Activated CD4-positive, alpha-beta T cell treated with anti-CD3 and anti-CD28 coated beads for 48 hours (primary cell): Measurements from ENCODE around the gene CHMP6.
A peak's percentile ranks its signal among the peaks of the same experiment; 100 is the strongest.

Experiments
- DNase-seq: peaks from one replicate; pipeline ENCODE4 v3.0.0-alpha.2; 2020

CHMP6 gene

GRCh38 chr17:80956321-80957190 lies 35.1 kb upstream of the CHMP6 start:
- no peak for DNase-seq

- DNase-seq = no peak
Observed at GRCh38 chr17:80957461-80957941, 34.1 kb upstream of the CHMP6 start.

GRCh38 chr17:80959330-80960036 lies 32.2 kb upstream of the CHMP6 start:
- DNase-seq = no peak

GRCh38 chr17:80960037-80960796 lies 31.4 kb upstream of the CHMP6 start:
- no peak for DNase-seq

GRCh38 chr17:80960797-80961452 lies 30.7 kb upstream of the CHMP6 start:
- DNase-seq = no peak

DNA sequence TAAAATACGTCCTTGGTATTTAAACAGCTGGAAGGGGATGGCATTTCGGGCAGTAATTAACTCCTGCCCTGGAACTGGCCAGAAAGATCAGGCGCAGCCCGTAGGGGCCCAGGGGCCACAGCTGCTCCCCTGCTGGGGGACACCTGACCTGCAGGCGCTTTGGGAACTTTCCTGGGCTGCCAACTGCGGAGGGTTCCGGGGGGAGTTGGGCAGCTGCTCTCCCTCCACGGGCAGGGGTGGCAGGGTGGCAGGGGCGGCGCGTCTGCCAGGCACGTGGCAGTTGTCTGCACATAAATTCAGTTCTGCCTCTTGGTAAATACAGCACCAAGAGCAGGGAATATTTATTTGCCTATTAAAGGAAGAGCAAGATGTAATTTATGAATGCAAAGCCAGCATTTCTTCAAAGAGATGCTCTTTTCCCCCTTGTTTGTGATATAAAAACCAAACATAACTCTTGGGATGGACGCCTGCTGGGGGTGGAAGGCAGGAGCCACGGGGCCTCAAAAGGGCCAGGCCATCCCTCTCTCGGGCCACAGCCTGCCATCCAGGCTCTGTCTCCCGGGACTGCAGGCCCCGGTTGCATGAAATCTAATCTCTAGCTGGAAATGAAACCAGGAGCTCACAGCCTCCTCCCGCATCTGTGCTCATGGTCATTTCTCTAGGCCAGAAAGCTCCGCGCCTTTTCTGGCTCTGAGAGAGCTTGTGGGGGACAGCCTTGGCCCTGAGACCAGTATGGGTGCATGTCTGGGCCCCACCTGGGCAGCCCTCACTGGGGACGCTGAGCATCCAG lies 29.9 kb upstream of the CHMP6 start:
- DNase-seq = no peak

DNA sequence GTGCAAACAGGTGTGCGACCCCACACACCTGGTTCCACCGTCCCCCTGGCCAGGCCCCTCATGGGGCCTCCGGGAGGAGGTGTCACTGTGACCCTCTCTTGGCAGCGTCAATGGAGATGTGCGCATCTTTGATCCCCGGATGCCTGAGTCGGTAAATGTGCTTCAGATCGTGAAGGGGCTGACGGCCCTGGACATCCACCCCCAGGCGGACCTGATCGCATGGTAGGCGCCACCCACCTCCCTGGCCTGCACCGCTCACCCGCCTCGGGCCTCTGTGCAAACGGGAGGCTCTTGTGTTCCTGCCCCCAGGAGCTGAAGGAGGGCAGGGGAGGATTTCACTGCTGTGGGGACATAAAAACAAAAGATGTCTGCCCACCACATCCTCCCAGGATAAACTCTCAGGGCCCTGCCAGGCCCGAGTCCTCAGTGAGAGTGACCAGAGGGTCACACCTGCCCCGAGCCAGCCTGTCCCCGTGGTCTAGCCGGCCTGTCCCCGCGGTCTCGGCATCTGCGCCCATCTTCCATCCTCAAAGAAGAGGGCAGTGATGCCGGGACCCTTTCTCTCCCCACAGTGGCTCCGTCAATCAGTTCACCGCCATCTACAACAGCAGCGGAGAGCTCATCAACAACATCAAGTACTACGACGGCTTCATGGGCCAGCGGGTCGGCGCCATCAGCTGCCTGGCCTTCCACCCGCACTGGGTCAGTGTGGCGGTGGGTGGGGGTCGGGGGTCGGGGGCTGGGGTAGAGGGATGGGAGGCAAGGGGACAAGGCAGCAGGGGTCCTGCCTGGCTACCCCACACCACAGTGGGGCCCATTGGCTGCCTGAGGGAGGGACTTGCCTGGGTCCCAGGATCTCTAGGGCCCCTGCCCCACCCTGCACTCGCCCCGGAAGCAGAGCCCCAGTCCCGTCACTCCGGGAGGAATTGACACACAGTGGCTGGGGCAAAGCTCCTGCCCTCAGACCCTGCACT lies 29.0 kb upstream of the CHMP6 start:
- DNase-seq = no peak

DNA sequence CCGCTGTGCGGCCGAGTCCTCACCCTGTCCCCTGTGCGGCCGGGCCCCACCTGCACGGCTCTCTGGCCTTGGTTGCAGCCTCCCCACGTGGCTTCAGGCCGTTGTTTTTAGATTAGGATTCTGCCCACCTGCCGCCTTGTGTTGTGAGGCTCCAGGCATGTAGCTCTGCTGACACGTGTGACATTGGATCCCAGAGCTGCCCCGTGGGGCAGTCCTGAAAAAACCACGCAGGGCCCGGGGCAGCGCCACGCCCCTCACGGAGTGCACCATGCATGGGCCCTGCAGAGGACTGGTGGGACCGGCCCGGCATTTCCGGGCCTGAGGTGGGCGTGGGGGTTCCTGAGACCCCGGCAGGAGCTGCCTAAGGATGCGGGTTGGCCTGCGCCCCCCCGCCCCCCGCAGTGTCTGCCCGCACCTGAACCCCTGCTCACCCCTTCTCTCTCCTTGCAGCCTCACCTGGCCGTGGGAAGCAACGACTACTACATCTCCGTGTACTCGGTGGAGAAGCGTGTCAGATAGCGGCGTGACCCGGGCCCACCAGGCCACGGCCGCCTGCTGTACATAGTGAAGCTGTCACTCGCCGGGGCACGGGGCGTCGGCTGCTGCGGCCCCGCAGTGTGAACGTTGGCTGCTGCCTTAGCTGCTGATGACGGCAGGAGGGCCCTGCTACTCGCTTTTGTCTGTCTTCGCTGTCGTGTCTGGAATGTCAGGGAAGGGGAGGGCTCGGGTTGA lies 27.7 kb upstream of the CHMP6 start:
- DNase-seq = no peak

DNA sequence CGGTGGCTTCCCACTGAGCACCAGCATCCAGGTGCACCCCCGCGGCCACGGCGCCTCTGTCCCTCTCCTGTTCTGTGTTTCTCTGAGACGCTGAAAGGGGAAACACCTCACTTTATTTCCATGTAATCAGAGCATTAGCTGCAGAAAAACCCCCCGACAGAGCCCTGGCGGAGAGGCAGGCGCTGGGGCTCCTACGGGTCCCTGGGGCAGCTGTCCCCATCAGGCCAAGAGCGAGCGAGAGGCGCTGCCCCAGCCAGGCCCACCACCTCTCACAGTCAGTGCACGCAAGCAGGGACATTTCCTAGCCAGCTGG lies 27.1 kb upstream of the CHMP6 start:
- no peak for DNase-seq

DNA sequence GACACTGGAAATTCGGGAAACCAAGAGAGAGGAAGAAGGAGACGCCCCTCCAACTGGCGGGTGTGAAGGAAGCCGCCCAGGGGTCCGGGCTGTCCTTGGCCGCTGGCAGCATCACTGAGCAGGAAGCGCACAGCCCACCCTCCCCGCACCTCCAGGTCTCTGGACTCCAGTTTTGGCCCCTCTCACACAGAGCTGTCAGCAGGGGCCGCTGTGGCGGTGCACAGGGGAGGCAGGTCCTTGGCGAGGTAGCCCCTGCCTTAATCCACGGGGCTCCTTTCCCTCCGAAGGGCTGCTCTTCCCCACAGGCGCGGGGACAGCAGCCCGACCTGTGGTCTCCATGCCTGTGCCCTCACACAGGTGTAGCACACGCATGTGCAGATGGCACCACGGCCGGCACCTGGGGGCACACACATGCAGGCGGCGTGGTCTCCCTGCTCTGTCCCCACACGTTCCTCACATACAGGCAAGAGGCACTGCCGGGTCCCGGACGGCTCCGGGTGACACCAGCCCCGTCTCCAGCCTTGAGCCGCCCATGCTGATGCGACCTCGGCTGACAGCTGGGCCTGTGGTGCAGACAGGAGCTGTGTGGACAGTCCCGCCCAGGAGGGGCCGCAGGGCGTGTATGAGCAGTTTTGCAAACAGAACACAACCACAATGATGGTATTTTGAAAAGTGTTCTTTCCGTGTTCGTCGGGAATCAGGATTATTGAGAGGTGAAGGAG lies 26.6 kb upstream of the CHMP6 start:
- no peak for DNase-seq

GRCh38 chr17:80965606-80966005 lies 26.0 kb upstream of the CHMP6 start:
- no peak for DNase-seq

DNA sequence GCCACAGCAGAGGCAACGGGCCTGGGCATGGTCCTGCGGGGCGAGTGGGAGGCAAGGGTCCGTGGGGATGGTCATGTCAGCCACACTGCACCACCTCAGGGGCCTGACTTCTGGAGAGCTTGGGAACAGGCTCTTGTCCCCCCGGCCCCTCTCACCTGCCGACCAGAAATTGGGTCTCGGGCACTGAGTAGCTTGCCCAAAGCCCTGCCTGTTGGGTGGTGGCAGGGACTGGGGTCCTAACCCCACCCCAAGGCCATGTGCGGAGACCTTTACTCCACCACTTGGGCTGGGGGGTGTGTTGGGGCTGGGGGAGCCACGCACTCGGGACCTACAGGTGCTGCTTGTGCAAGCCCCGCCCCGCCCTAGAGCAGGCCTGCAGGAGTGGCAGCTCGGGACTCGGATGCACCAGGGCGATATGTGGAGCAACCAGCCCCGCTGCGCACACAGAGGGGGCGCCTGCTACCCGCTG lies 24.2 kb upstream of the CHMP6 start:
- no peak for DNase-seq

- DNase-seq = no peak
Observed at GRCh38 chr17:80968602-80969029, 23.0 kb upstream of the CHMP6 start.

DNA sequence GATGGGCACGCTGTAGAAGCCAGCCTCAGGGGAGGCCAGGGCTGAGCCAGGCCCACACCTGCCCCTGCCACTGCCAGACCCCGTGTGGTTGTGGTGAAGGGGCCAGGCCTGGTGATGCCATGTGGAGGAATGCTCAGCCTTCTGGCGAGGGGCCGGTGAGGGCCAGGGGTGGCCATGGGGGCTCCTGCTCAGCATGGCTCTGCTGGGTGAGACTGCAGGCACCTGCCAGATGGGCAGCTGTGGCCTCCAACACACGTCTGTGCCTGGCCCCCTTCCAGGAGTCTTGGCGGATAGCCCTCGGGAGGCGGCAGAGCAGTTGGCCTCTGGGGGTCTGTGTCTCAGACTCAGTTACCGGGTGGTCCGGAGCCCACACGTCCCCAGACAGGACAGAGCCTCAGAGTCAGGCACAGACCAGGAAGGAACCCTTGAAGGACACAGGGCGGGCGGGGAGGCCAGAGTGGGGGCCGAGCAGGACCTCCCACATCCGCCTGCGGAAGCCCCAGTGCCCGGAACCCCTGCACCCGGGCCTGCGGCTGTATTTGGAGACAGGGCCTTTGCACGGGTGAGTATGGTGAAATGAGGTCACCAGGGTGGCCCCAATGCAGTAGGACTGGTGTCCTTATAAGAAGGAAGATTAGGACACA lies 22.5 kb upstream of the CHMP6 start:
- DNase-seq = no peak

GRCh38 chr17:80969674-80970043 lies 22.0 kb upstream of the CHMP6 start:
- no peak for DNase-seq

- DNase-seq = peak; percentile 63
Observed at GRCh38 chr17:80970044-80970761, 21.4 kb upstream of the CHMP6 start.

DNA sequence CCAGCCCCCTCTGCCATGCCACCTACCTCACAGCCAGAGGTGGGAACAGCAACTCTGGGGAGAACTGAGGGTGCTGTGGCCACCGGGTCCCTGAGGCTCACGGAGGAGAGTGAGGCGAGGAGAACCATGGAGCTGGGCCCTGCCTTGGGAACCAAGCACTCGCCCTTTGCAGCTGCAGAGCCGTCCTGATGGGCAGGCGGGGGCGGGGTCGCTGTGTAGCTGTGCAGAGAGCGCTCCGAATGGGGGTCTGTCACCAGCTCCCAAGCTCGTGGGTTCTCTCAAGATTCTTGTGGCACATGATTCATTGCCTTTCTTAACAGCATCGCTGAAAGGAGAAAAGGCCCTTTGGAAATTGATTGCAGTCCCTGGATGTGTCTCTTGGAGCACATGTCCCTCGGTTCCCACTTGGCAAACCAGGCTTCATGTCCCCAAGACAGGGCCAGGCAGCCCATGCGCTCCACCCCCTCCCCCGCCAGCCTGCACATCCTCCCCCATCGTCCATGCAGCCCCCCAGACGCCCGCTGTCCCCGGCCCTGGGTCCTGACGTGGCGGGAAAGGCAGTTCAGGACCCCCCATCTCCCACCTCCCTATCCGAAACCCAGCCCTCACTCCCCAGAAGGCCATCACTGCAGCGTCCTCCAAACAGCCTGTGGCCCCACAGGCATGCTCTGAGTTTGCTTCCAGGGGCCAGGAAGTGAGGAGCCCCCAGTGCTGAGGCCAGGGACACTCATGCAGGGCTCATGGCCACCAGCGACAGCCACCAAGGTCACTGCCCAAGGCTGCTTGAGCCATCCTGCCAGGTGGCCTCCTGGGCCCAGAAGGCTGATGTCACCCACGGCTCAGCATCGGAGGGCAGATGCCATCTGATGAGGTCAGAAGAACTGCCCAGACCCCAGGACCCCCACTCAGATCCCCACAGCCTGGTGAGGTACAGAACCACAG lies 20.6 kb upstream of the CHMP6 start:
- DNase-seq = no peak
